Tibial nerve (tissue), 4 donors: ENCODE results near the gene KCNT2. TPM values are rescaled to one million over a fixed set of nuclear protein-coding genes. Genes with fewer than 3 reads are reported as not detected.
A peak's percentile ranks its signal among the peaks of the same experiment; 100 is the strongest.

Experiments
- DNase-seq, 2 donors: peaks; one replicate each; pipeline ENCODE4 v3.0.0-alpha.2; 2019; ENCODE audit warnings: low spot score in 2 of 2
- H3K27ac ChIP-seq, 4 donors: fragments of 200-600 bp; sonication (generic) in 3 of 4; one replicate each; pipeline ENCODE4 v1.5.1; 2017 to 2019; ENCODE audit warnings: mild to moderate bottlenecking in 1 of 4
- H3K27me3 ChIP-seq, 2 donors: fragments of 200-600 bp; sonication (generic) in 1 of 2; one replicate each; pipeline versions ENCODE4 v1.5.1 to v1.6.0; 2017 to 2019
- H3K36me3 ChIP-seq, 3 donors: fragments of 200-600 bp; sonication (generic); one replicate each; pipeline ENCODE4 v1.5.1; 2018 to 2019
- H3K4me1 ChIP-seq, 4 donors: fragments of 200-600 bp; sonication (generic) in 3 of 4; one replicate each; pipeline ENCODE4 v1.5.1; 2017 to 2019
- H3K4me3 ChIP-seq, 4 donors: fragments of 200-600 bp; sonication (generic) in 3 of 4; one replicate each; pipeline ENCODE4 v1.5.1; 2017 to 2019; ENCODE audit warnings: mild to moderate bottlenecking in 1 of 4, moderate library complexity in 1 of 4
- H3K9me3 ChIP-seq, 4 donors: fragments of 200-600 bp; sonication (generic) in 3 of 4; one replicate each; pipeline ENCODE4 v1.5.1; 2017 to 2019
- CTCF ChIP-seq, 5 experiments: fragments of 200-600 bp in 3 of 5; fragments of 450-650 bp in 2 of 5; sonication (generic) in 3 of 5; IDR thresholded peaks; one replicate each; pipeline ENCODE4 v1.5.1; 2016 to 2019; ENCODE audit warnings: antibody characterized with exemption in 5 of 5, mild to moderate bottlenecking in 3 of 5, moderate library complexity in 2 of 5
- EP300 ChIP-seq, 2 donors: sonication (generic); formaldehyde crosslinking; IDR thresholded peaks; one replicate each; pipeline ENCODE4 v1.6.1; 2017; ENCODE audit warnings: antibody characterized with exemption in 2 of 2, mild to moderate bottlenecking in 1 of 2
- POLR2A ChIP-seq, 2 donors: fragments of 450-650 bp; IDR thresholded peaks; one replicate each; pipeline ENCODE4 v1.6.1; 2017; ENCODE audit warnings: antibody characterized with exemption in 2 of 2, mild to moderate bottlenecking in 2 of 2, moderate library complexity in 2 of 2
- WGBS, 2 donors: methylation state at CpG; one replicate each; pipeline ENCODE4 v1.1.5; 2018; 5-methylcytosine and 5-hydroxymethylcytosine counted together
- total RNA-seq, 4 donors: library from RNA; depleted of rRNA; stranded (reverse); fragments of >200 nt; gene quantifications; one replicate each; pipeline ENCODE4 v1.1.0, GENCODE V29; 2016

KCNT2 gene
- total RNA-seq, 4 donors from 2014 or later = 8.0 to 9.9 (median 8.6) TPM

- peaks cover 0 to 22% (median 8%) of the 10 kb centered on the region in 4 donors for H3K4me1 ChIP-seq
- no peaks in the 10 kb centered on the region for H3K36me3 ChIP-seq
- no peak overlapping the region for H3K27ac ChIP-seq
- no peak overlapping the region for H3K4me3 ChIP-seq
- no peak for TF ChIP-seq EP300 (IDR thresholded peaks at IDR 0.05)
- no peak for TF ChIP-seq POLR2A (IDR thresholded peaks at IDR 0.05)
- no peaks in the 10 kb centered on the region for H3K27me3 ChIP-seq
- 82 to 86% methylated on average over 3 of the region's 3 CpGs for WGBS, 2 donors
- no peak for DNase-seq
- H3K9me3 ChIP-seq = no peaks in the 10 kb centered on the region
Observed at GRCh38 chr1:196611873-196612272, 3.6 kb upstream of the KCNT2 start.

- Histone ChIP-seq H3K4me3 (peak overlapping the region in 1 of 4 donors; percentile 64), H3K36me3 (no peaks in the 10 kb centered on the region), H3K27ac (peak overlapping the region; percentile 6 to 89 (median 64)), H3K9me3 (no peaks in the 10 kb centered on the region), H3K27me3 (no peaks in the 10 kb centered on the region), H3K4me1 (peaks cover 0 to 22% (median 8%) of the 10 kb centered on the region in 4 donors)
- no peak for DNase-seq
- TF ChIP-seq EP300 (IDR thresholded peaks at IDR 0.05) (no peak), POLR2A (IDR thresholded peaks at IDR 0.05) (no peak), CTCF (IDR thresholded peaks at IDR 0.05) (no peak)
- WGBS, 2 donors = 40 to 46% methylated on average over 10 of the region's 10 CpGs
Observed at GRCh38 chr1:196609370-196609737, 1.1 kb upstream of the KCNT2 start.

GRCh38 chr1:196607981-196608380 lies 259 bp downstream of the KCNT2 start:
- H3K36me3 ChIP-seq = no peaks in the 10 kb centered on the region
- TF ChIP-seq CTCF (IDR thresholded peaks at IDR 0.05) (no peak), EP300 (IDR thresholded peaks at IDR 0.05) (no peak), POLR2A (IDR thresholded peaks at IDR 0.05) (no peak)
- no peaks in the 10 kb centered on the region for H3K27me3 ChIP-seq
- no peaks in the 10 kb centered on the region for H3K9me3 ChIP-seq
- H3K4me3 ChIP-seq = peak overlapping the region; percentile 29 to 64 (median 52)
- peaks cover 0 to 22% (median 8%) of the 10 kb centered on the region in 4 donors for H3K4me1 ChIP-seq
- WGBS, 2 donors = 1 to 2% methylated on average over 8 of the region's 8 CpGs
- H3K27ac ChIP-seq = peak overlapping the region; percentile 6 to 89 (median 82)
- DNase-seq = no peak

GRCh38 chr1:196603651-196604050 lies 4.6 kb downstream of the KCNT2 start:
- peaks cover 0 to 14% (median 2%) of the 10 kb centered on the region in 4 donors for H3K4me1 ChIP-seq
- H3K4me3 ChIP-seq = no peak overlapping the region
- H3K36me3 ChIP-seq = no peaks in the 10 kb centered on the region
- DNase-seq = no peak
- H3K27me3 ChIP-seq = no peaks in the 10 kb centered on the region
- no peak overlapping the region for H3K27ac ChIP-seq
- TF ChIP-seq CTCF (IDR thresholded peaks at IDR 0.05) (no peak), POLR2A (IDR thresholded peaks at IDR 0.05) (no peak), EP300 (IDR thresholded peaks at IDR 0.05) (no peak)
- H3K9me3 ChIP-seq = no peaks in the 10 kb centered on the region

GRCh38 chr1:196598942-196599748 lies 9.1 kb downstream of the KCNT2 start:
- Histone ChIP-seq H3K27me3 (no peaks in the 10 kb centered on the region), H3K36me3 (no peaks in the 10 kb centered on the region), H3K4me3 (no peak overlapping the region), H3K27ac (no peak overlapping the region), H3K4me1 (no peaks in the 10 kb centered on the region), H3K9me3 (peaks cover 0 to 2% (median 0%) of the 10 kb centered on the region in 4 donors)
- TF ChIP-seq POLR2A (IDR thresholded peaks at IDR 0.05) (no peak), CTCF (IDR thresholded peaks at IDR 0.05) (no peak), EP300 (IDR thresholded peaks at IDR 0.05) (no peak)
- no peak for DNase-seq
- 35 to 37% methylated on average over 2 of the region's 2 CpGs for WGBS, 2 donors
